AML-193 (cell line): ENCODE results near the gene POLG.

ENCODE experiments used
- DNase-seq, 2 experiments: peaks; one replicate each; lab custom pipeline; 2025; lab: John Stamatoyannopoulos, UW

The POLG gene

DNA sequence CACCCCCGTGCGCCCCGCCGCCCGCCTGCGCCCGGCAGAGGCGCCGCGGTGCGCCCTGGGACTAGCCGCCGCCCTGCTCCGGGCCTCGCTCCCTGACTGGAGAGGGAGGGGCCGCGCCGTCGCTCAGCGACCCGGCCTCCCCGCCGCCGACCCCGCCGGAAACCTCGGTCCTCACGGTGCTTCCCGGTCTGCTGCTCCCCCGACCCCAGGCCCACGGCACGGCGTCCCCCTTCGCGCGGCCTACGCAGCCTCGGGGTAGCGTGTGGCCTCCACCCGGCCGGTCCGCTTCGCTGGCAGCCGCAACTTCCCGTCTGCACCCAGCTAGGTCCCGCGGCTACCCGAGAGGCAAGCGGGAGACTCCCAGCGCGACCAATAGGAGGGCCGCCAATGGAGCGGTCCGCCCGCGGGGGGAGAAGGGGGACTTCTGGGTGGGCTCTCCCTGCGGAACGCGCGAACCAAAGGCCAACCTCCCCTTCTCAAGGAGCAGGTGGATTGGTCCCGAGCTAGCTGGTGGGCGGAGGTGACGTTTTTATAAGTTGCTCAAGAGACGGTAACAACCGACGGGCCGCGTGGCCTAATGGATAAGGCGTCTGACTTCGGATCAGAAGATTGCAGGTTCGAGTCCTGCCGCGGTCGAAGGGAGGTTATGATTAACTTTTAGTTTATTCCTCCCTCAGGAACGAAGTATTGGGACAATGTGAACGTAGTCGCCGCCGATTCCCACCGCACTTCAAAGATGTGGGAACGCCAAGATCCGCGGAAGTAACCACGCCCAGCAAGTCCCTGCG lies at the start of gene POLG:
TSS of gene POLG (minus strand) at position 315 of the 788 bp plus-strand sequence. CDS start 1,070 bp downstream, outside the sequence.
- DNase-seq = peak; percentile 95

DNA sequence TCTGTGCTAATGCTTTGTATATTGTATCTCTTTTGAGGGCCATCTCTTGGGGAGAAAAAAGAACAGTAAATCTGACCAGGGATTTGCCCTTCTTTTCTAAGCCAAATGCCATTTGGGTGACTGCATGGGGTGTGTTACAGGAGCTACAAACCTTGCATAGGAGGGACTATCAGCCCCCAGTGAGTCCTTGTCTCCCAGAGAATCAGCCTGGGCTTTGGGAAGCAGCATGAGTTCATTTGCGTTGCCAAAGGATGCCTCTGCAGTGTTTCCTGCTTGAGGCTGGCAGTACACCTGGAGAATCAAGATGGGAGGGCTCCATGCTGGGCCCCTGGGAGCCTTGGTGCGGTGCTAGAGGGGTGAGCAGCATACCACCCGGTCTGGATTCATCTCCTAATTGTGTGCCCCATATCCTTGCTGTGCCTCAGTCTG lies 49.6 kb upstream of the POLG start:
- no peak for DNase-seq

GRCh38 chr15:89383365-89384175 lies 48.9 kb upstream of the POLG start:
- DNase-seq = no peak

DNA sequence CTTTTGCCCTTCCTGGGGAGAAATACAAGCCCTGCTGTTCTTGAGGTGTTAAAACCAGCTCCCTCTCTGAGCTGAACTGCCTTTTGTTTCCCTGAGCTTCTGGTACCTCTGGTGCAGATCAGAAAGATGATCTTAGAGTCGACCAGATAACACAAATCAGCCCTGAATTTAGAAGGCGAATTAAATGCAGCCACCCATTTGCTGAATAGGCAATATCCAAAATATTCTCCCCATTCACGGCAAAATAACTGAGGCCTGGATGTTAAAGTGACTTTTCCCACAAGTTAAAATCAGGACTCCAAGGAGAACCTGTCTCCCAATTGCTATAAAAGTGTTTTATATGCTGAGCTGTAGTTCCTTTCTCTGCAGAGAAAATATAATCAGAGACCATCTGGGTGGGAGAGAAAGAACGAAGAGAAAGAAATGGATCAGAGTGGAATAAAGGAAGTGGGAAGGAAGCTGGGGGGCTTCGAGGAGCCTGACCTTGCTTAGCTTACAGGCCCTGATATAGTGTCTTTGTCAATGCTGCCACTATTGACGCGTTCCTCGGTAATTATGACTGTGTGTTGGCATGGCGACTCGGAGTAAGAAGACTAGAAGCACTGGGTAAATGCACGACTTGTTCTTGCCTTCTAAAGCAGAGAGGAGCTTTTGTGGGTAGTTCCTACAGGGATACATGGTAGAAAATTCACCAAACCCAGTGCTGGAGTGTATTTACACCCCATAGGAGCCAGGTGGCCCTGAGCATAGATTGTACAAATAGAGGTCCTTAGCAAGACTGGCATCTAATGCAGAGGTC lies 47.5 kb upstream of the POLG start:
- no peak for DNase-seq

DNA sequence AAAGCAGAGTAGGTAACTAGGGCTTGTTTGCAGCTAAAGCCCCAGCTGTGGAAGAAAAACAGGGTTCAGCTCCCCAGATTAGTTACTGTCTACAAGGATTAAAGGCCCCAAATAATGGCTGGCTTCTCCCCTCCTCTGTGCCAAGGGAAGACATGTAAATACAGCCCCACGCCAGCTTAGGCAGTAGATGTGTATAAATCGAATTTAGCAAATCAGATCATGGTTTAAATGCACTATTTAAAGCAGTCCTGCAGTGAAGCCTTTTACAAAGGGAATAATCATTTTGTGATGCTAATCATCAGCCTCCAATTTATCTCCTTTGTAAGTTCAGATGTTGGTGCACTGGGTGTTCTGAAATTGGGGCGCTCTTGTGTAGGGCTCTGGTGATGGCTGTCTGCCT lies 46.7 kb upstream of the POLG start:
- DNase-seq = no peak

GRCh38 chr15:89379818-89380217 lies 45.2 kb upstream of the POLG start:
- no peak for DNase-seq

DNA sequence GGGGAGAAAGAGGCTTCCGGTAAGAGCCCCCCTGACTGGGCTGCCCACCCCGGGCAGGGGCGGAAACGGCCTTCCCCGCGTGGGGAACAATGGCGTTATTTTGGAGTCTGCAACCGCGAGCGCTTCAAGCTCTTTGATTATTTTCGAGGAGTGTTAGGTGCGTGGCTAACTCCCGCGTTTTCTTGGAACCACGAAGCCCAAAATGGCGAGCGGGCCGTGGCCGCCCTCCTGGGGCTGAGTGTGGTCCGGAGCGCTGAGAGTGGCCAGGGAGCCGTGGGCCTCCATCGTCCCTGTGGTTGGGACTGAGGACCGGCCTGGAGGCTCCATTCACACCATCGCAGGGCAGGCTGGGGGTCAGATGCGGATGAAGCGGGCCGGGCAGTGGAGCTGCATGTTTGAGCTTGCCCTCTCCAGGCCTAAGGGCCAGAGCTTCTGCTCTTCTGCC lies 44.6 kb upstream of the POLG start:
- DNase-seq = no peak

GRCh38 chr15:89378296-89379151 lies 43.9 kb upstream of the POLG start:
- DNase-seq = no peak

DNA sequence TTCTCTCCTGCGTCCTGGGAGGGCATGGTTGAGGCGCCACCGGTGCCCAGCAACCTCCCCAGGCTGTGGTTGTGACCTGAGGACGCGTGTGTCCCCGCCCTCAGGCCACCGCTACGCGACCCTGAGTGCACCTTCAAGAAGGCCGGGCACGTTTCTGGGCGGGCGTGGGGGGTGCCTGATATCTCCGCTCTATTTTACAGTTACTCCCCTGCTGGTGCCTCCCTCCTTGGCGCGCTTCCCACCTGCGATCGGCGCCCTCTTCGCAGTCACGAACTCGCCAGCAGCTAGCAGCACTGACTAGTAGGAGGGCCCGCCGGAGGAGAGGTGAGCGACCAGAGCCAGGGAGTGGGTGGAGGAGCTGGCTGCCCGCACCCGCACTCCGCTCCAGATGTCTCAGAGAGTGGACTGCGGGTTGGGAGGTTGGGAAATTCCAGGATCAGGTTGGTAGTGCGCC lies 43.2 kb upstream of the POLG start:
- no peak for DNase-seq

DNA sequence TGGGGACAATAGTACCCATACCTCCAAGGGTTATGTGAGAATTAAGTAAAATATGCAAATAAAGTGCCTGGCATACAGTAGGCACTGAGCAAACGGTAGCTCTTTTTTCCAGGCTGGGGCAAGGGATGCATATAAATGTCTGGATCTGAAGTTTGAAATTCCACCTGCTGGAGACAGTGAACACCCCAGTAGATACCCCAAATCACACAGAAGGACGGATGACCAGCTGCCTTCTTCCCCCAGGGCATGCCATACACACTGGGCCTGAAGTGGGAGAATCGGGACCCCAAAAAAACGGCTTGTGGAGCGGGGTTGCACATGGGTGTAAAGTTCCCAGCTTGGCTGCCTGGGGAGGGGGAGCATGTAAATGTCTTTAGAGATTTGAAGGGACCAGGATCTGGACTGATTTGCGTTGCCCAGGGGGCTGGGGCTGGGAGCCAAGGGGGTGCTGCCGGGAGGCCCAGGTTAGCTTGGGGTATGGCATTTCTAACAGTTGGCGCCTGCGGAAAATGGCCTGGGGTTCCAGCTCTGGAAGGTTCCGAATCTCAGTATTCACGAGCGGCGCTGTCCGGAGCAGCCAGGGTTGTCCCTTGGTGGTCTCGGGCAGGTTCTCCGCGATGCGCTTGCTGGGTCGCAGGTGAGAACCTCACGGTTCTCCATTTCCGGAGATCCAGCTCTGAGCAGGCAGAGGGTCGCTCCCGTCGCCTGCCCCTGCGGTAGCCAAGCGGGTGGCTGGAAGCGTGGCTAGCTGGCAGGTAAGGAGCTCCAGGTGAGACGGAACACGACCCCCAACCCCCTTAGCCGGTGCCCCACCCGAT lies 42.6 kb upstream of the POLG start:
- no peak for DNase-seq

- no peak for DNase-seq
These were observed 41.8 kb upstream of the POLG start for GRCh38 chr15:89376388-89376787.

DNA sequence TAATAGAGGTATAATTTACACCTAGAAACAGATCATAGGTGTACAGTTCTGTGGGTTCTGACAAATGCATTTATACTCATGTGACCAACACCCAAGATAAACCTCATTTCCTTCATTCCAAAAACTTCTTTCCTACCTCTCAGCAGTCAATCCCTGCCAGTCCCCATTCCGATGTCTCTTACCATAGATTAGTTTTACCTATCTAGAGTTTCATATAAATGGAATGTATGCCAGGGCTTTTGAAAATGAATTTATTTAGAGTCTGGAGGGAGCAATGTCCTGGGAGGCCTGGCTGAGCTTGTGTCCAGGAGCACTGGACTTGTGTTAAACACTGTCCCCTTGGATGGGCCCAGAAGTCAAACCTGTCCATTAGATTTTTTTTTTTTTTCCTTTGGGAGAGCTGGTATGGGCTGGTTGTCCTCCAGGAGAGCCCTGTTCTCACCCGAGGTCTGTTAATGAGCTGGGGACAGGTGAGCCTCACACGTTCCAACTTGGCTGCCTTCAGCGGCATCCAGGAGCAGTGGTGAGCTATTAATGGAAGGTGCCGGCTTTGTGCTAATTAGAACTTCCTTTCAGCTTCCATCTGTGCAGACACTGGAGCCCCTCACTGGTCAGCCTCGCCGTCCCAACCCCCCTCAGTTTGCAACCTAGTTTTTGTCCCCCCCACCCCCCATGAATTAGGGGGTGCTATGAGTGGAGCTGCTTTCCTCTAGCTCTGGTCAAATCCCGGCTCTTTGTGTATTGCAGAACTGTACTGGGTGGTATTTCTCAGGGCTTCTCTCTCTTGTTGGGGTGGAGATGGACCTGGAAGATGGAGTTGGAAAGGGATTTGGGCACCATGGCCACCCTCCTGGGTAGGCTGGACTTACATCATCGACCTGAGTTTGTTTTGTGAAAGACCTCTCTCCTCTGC lies 40.7 kb upstream of the POLG start:
- DNase-seq = no peak

DNA sequence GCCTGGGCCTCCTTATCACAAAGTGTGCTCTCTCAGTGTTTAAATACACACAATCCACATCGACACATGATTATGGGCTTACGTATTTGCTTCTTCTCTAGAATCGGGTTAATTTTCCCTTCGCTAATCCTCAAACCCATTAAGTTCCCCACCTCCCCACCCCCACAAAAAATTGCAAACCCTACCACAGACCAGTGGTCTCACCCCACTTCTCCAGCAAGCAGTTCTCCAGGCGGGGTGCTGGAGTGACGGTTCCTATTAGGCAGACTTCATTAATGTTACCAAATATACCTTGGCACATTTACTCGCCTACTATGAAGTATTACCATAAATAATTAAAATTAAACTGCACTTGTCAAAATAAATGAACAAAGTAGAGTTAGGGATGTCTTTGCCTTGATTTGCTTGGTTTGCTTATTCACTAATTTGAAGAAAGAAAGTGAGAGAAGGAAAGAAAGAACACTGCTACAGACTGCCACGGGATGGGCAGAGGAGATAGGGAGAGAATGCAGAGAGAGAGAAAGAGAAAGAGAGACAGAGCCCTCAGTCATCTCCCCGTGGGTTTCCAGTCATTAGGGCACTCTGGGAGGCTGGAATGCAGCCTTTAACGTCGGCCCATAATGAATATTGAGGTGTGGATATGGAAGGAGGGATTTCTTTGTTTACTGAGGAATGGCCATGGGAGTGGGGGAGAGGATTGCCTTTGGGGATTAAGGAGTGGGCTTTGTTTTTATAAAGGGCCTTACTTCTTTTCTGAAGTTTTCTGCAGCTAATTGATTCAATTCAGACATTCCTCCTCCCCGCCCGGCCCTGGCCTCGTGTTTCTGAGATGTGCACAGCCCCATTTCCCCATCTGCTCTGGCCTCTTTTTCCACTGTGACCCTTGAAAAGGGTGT lies 39.7 kb upstream of the POLG start:
- DNase-seq = no peak

GRCh38 chr15:89372069-89372935 lies 37.7 kb upstream of the POLG start:
- no peak for DNase-seq

DNA sequence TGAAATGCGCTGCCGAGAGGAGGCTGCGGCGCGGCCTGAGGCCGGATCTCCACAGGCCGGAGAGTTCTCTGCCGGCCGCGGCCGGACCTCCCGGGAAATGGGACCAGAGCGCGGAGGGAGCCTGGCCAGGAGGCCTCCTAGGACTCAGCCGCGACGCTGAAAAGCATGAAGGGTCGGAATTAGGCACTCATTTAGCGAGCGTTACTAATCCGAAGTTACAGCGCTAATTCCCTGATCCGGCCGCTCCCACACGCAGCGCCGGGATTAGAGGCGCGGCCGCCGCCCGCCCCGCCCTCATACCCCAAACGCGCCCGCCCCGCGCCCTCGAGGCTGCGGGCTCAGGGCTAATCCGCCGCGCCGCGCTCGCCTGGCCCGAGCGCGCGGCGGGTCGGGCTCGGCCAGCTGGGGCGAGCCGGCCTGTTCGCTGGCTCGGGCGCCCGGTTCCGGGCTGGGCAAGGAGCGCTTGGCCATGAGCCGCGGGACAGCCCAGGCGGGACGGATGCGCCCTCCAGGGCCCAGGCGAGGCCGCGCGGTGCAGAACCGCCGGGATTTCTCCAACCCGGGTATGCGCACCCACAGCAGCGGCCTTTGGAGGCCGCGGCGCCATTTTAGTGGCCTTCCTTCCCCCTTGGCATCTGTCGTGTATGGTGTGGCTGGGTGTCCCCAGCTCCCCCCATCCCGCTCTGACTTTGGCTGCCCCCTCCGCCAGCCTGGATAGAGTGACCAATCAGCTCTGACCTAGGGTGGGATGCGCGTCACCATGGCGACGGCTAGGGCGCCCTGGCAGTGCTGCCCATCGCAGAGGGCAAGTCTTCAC lies 36.8 kb upstream of the POLG start:
- DNase-seq = no peak

GRCh38 chr15:89370978-89371227 lies 36.3 kb upstream of the POLG start:
- no peak for DNase-seq
